Measurements from ENCODE around the gene GNAT1.
A peak's percentile ranks its signal among the peaks of the same experiment; 100 is the strongest.
"Not testable (repeated sequence)": the region's sequence is repeated elsewhere in the genome, so short reads cannot be mapped to it uniquely, and the experiment has no call there.

Gene GNAT1

DNA sequence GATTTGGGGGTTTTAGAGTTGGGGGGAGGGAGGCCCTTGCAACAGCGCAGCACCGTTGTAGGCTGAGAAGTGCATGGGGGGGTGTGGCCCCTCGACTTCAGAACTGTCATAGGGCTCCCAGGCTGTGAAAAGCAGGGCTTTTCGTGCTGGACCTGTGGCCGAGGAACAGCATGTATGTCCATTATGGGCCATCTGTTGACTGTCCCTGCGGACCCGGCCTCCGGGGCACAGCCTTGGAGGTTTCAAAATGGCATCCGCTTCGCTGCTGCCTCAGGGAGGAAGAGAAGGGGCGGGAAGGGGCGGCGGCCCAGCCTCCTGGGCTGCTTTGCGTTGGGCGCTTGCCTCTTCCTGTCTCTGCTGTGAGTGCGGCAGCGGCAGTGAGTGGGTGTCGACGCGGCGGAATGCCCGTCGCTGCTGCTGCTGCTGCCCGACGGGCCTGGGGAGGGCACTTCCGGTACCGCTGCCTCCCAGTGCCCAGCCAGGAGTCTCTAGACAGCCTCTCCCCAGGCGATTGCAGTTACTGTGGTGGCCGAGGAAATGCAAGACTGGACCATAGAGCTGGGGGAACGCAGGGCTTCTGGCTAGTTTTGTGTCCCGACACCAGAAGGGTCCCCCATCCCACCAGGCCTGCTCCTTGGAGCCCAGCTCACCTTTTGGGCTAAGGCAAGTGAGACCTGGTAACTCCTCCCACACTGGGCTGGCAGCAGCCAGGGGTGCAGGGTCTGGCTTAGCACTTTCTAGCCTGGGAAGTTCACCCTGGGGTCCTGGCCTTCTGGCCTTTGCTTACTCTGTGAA, 46.5 kb downstream of the GNAT1 start:
- FAIRE-seq (peak; percentile 99), DNase-seq (ENCODE audit: insufficient read length, low spot score) (peak; percentile 81)

GRCh38 chr3:50238549-50239026, 47.2 kb downstream of the GNAT1 start:
- FAIRE-seq (no peak), DNase-seq (ENCODE audit: insufficient read length, low spot score) (no peak)

DNA sequence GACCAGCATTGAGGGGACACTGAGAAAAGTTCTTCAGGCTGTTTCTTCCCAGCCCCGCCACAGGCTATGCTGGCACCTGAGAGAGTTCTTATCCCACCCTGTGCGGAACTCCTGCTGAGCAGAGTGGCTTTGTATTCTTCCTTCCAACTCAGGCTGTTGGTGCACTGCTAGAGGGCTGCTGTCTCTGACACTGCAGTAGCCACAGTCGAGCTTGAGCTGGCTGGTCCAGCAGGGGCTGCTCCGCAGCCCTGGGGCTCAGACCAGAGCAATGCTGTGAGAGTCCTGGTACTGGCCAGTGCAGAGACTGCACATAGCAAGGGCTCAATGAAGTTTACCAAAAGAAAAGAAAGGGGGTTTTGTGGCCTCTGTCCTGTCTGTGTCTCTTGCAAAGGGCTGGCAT, 48.2 kb downstream of the GNAT1 start:
- DNase-seq (ENCODE audit: insufficient read length, low spot score) (no peak), FAIRE-seq (no peak)

DNA sequence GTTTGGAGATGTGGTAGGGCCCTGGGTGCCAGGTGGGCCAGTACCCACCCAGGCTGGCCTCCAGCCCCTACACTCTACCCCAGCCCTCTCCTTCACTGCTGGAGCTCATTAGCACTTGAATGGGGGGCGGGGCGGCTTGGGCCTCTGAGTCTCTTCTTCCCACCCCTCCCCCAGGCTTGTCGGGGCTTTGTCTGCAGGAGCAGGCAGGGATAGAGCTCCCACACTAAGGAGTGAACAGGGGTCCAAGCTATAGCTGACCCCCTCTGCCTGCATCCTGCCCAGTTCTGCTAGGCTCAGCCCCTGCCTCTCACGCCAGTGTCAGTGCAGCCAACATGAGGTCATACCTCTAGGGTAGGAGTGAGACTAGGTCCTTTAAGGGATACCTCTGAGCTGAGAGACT, 49.8 kb downstream of the GNAT1 start:
- FAIRE-seq (no peak), DNase-seq (ENCODE audit: insufficient read length, low spot score) (no peak)

GRCh38 chr3:50241713-50242380, 50.4 kb downstream of the GNAT1 start:
- DNase-seq (ENCODE audit: insufficient read length, low spot score), result no peak
- FAIRE-seq, result no peak

DNA sequence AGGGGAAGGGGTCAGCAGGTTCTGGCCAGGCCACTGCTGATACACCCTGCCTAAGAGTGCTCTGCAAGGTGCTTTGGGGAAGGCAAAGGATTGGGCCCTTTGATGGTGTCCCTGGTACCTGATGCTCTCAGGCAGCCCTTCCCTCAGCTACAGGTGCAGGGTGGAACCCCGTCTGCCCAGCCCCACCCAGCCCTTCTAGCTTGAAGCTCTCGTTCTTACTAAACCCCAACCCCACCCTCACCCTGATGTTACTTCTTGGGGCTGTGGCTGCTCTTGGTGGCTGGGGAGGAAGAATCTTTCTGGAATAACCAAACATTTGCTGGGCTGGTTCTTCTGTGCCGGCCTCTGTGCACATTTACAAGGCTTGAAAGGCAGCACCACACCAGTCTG, 51.0 kb downstream of the GNAT1 start:
- DNase-seq (ENCODE audit: insufficient read length, low spot score), result no peak
- FAIRE-seq, result no peak

DNA sequence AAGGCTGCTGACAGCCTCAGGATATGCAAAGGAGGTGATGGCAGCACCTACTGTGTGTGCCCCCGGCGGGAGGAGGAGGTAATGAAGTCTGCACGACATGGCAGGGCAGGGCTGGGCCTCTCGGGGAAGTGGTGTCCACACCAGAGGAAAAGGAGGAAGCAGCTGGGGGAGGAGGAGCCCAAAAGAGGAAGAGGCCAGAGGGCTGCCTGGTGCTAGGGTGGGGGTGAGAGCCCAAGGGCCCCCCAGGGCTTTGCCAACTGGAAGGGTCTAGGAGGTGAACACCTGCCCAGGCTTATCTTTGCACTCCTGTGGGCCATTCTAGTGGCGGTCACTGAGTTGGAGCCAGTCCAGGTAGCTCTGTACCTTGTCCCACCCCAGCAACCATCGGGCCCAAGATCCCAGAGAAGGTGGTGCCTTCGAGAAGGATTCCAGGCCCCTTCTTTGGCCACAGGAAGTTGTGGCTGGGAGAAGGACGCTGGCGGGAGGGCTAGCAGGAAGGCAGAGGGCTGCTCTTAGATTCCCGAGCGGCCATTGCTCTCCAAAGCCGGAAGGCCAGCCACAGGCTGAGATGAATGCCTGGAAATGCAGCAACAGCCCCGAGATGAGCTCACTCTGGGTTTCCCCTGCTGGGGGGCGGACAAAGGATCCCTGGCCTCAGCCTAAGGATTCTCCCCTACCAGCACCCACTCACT, 51.6 kb downstream of the GNAT1 start:
- FAIRE-seq, result no peak
- no peak for DNase-seq (ENCODE audit: insufficient read length, low spot score)

GRCh38 chr3:50243543-50243895, 52.1 kb downstream of the GNAT1 start:
- FAIRE-seq (no peak), DNase-seq (ENCODE audit: insufficient read length, low spot score) (no peak)

- not testable (repeated sequence) for FAIRE-seq; DNase-seq (ENCODE audit: insufficient read length, low spot score)
Measured at GRCh38 chr3:50244813-50245212, 53.4 kb downstream of the GNAT1 start.

DNA sequence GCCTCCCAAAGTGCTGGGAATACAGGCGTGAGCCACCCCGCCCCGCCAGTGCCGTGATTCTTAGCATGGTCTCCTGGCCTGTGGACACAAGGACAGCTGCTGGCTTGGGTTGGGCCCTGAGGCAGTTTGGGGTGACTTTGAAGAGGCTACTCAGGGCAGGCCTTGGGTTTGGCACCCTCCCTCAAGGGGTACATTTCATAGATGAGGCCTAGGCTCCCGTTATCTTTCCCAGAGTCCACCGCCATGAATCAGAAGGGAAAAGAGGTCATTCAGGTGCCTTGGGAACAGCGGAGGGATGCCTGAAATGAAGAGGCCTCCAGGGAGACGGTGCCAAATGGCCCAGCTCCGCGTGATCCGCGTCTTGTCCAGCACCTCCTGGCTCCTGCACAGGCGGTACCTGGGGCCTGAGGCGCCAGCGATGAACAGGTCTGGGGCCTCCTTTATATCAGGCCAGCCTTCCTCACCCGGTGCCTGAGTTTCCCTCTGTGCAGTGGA, 53.9 kb downstream of the GNAT1 start:
- no peak for FAIRE-seq
- no peak for DNase-seq (ENCODE audit: insufficient read length, low spot score)

DNA sequence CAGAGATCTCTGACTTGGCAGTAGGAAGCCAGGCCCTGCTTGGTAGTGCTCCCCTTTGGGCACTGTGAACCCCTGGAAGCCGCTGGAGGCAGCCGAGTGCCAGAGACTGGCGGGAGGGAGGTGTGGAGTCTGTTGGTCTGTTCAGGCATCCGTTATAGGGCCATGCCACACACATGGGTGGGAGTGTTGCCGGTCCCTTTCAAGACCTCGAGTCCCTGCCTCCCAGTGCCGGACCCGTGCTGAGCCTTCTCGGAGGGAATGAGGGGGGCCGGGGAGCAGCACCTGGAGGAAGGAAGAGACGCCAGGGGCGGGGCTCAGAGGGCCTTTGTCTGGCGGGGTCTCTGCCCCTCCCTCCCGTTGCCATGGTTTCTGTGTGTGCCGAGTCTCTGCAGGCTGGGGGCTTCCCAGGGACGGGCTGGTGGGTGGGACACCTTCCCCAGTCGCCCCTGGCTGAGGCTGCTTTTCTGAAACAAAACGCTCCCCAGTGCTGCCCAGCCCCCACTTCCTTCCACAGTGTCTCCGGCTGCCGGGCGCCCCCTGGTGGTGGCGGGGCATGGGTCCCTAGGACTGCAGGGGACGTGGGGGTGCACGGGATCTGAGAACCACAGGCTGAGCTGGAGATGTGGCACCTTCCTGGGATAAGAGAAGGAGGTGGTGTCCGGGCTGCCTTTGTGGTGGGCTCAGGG, 54.6 kb downstream of the GNAT1 start:
- FAIRE-seq (peak; percentile 60), DNase-seq (ENCODE audit: insufficient read length, low spot score) (peak; percentile 82)

GRCh38 chr3:50246517-50246954, 55.1 kb downstream of the GNAT1 start:
- FAIRE-seq (peak; percentile 75), DNase-seq (ENCODE audit: insufficient read length, low spot score) (peak; percentile 69)
